Lung (tissue), 12 donors: ENCODE data around the gene SLC8A1. TPM values are rescaled to one million over a fixed set of nuclear protein-coding genes. Genes with fewer than 3 reads are reported as not detected.

Experiments
- ATAC-seq: fragments of 200-7000 bp; cut with Tn5 transposase; one replicate; pipeline ENCODE4 v1.9.1; 2020; ENCODE audit warnings: moderate number of reproducible peaks; ENCODE audit not compliant: insufficient read depth, low FRiP score
- DNase-seq, 3 donors: peaks; one replicate each; pipeline ENCODE4 v3.0.0-alpha.2; 2013 to 2017
- H3K27ac ChIP-seq, 2 donors: one replicate each; pipeline ENCODE4 v1.5.1; 2013; ENCODE audit warnings: mild to moderate bottlenecking in 2 of 2, moderate library complexity in 2 of 2, control low read depth in 1 of 2, inconsistent platforms in 1 of 2, low read depth in 1 of 2, low read length in 1 of 2
- H3K27me3 ChIP-seq, 3 donors: one replicate each; pipeline ENCODE4 v1.5.1; 2013; ENCODE audit warnings: low read length in 2 of 3; ENCODE audit not compliant: control insufficient read depth in 3 of 3, insufficient read depth in 3 of 3
- H3K36me3 ChIP-seq, 4 donors: one replicate each; pipeline ENCODE4 v1.5.1; 2013; ENCODE audit warnings: low read length in 4 of 4, mild to moderate bottlenecking in 1 of 4, moderate library complexity in 1 of 4; ENCODE audit not compliant: control insufficient read depth in 4 of 4, insufficient read depth in 4 of 4
- H3K4me1 ChIP-seq, 5 donors: one replicate each; pipeline ENCODE4 v1.5.1; 2013; ENCODE audit warnings: low read length in 5 of 5, mild to moderate bottlenecking in 2 of 5, moderate library complexity in 1 of 5; ENCODE audit not compliant: control insufficient read depth in 5 of 5, insufficient read depth in 5 of 5
- H3K4me3 ChIP-seq: one replicate; pipeline ENCODE4 v1.5.1; 2013; ENCODE audit warnings: mild to moderate bottlenecking, control low read depth, moderate library complexity
- H3K9ac ChIP-seq, 2 donors: one replicate each; pipeline ENCODE4 v1.5.1; 2013; ENCODE audit warnings: low read length in 2 of 2, control low read depth in 1 of 2; ENCODE audit not compliant: insufficient read depth in 1 of 2
- H3K9me3 ChIP-seq, 4 donors: one replicate each; pipeline ENCODE4 v1.5.1; 2013; ENCODE audit warnings: low read length in 3 of 4, mild to moderate bottlenecking in 1 of 4, moderate library complexity in 1 of 4; ENCODE audit not compliant: control insufficient read depth in 4 of 4, insufficient read depth in 3 of 4
- CTCF ChIP-seq: IDR thresholded peaks from 2 replicates; pipeline ENCODE4 v1.5.1; 2012; ENCODE audit warnings: mild to moderate bottlenecking; ENCODE audit errors: control extremely low read depth, extremely low read depth
- WGBS, 2 donors: extraction: QIAGEN DNeasy Blood & Tissue Kit; methylation state at CpG; one replicate each; pipeline ENCODE4 v1.1.7; 2013; 5-methylcytosine and 5-hydroxymethylcytosine counted together
- polyA plus RNA-seq, 2 donors: library from polyadenylated mRNA; stranded (reverse); fragments of 200-250 nt; gene quantifications; one replicate each; pipeline ENCODE4 v1.2.1, GENCODE V29; 2013
- total RNA-seq, 2 donors: library from RNA; depleted of rRNA in 1 of 2; stranded (reverse); fragments of >200 nt in 1 of 2; gene quantifications; one replicate each; pipeline ENCODE4 v1.2.1, GENCODE V29; 2014 to 2021
- donor health status: control.
- donor health status: control.
- donor health status: Bipolar disorder and iron deficiency.
- donor health status: healthy.
- donor health status: DM: yes; HTN: yes; CAD: no.

SLC8A1 gene
- total and polyA plus RNA-seq, 4 donors: 1.2 to 34.7 (median 18.4) TPM

DNA sequence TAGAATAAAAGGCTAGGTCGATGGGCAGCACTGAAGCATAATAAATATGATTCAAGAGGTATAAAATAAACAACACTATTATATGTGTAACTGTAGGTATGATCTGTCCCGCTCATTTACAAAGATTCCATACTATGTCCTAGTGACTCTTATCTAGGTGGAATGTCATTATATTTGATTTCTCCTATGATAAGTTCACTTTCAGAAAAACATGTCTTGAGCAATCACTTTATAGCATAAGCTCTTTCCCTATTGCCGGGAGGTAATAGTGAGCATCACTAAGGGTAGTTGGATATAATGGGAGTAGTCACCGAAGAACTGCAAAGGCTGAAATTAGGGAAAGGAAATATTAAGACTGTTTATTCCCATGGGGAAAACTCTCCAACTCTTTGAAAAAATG, 342.5 kb downstream of the SLC8A1 start:
- Histone ChIP-seq H3K4me3 (no peak overlapping the region), H3K36me3 (no peaks in the 10 kb centered on the region), H3K9me3 (no peaks in the 10 kb centered on the region), H3K27me3 (no peaks in the 10 kb centered on the region), H3K4me1 (peaks cover 0 to 6% (median 0%) of the 10 kb centered on the region in 5 donors), H3K27ac (no peak overlapping the region), H3K9ac (no peak overlapping the region)
- 89 to 93% methylated on average over 4 of the region's 4 CpGs for WGBS, 2 donors
- no peak for TF ChIP-seq CTCF
- no peak for DNase-seq
- ATAC-seq: no peak

GRCh38 chr2:40108851-40109250, 343.0 kb downstream of the SLC8A1 start:
- Histone ChIP-seq H3K9me3 (no peaks in the 10 kb centered on the region), H3K4me3 (no peak overlapping the region), H3K9ac (no peak overlapping the region), H3K27me3 (no peaks in the 10 kb centered on the region), H3K27ac (no peak overlapping the region), H3K4me1 (peaks cover 0 to 3% (median 0%) of the 10 kb centered on the region in 5 donors), H3K36me3 (no peaks in the 10 kb centered on the region)
- TF ChIP-seq CTCF: no peak
- DNase-seq: no peak
- 83 to 84% methylated on average over 4 of the region's 4 CpGs for WGBS, 2 donors
- ATAC-seq: no peak

- TF ChIP-seq CTCF: no peak
- no peak for DNase-seq
- Histone ChIP-seq H3K27ac (no peak overlapping the region), H3K9me3 (no peaks in the 10 kb centered on the region), H3K4me3 (no peak overlapping the region), H3K4me1 (peaks cover 0 to 12% (median 0%) of the 10 kb centered on the region in 5 donors), H3K9ac (no peak overlapping the region), H3K36me3 (no peaks in the 10 kb centered on the region), H3K27me3 (no peaks in the 10 kb centered on the region)
- WGBS, 2 donors: 87 to 94% methylated on average over 2 of the region's 2 CpGs
- ATAC-seq: no peak
Measured at GRCh38 chr2:40106061-40106460, 345.8 kb downstream of the SLC8A1 start.

- 73 to 84% methylated on average over 5 of the region's 5 CpGs for WGBS, 2 donors
- Histone ChIP-seq H3K9me3 (no peaks in the 10 kb centered on the region), H3K27ac (no peak overlapping the region), H3K27me3 (no peaks in the 10 kb centered on the region), H3K36me3 (no peaks in the 10 kb centered on the region), H3K4me3 (no peak overlapping the region), H3K9ac (no peak overlapping the region), H3K4me1 (peaks cover 0 to 12% (median 0%) of the 10 kb centered on the region in 5 donors)
- ATAC-seq: no peak
- TF ChIP-seq CTCF: no peak
- peak in 1 of 3 donors; percentile 29 for DNase-seq
Measured at GRCh38 chr2:40105593-40105992, 346.3 kb downstream of the SLC8A1 start.
